NCI-H1436 treated with DMSO at 0.1 percent for 48 hours (cell line): ENCODE measurements around the gene F9.
"Not testable (repeated sequence)": the region's sequence is repeated elsewhere in the genome, so short reads cannot be mapped to it uniquely, and the experiment has no call there.

Experiments used
- DNase-seq: peaks from one replicate; lab custom pipeline; 2025; lab: John Stamatoyannopoulos, UW

F9 gene

DNA sequence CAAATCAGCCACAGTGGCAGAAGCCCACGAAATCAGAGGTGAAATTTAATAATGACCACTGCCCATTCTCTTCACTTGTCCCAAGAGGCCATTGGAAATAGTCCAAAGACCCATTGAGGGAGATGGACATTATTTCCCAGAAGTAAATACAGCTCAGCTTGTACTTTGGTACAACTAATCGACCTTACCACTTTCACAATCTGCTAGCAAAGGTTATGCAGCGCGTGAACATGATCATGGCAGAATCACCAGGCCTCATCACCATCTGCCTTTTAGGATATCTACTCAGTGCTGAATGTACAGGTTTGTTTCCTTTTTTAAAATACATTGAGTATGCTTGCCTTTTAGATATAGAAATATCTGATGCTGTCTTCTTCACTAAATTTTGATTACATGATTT is at the start of gene F9:
Gene F9 (plus strand): TSS at position 190 of the 400 bp plus-strand sequence. CDS start 26 bp downstream, at position 216.
- DNase-seq: no peak

DNA sequence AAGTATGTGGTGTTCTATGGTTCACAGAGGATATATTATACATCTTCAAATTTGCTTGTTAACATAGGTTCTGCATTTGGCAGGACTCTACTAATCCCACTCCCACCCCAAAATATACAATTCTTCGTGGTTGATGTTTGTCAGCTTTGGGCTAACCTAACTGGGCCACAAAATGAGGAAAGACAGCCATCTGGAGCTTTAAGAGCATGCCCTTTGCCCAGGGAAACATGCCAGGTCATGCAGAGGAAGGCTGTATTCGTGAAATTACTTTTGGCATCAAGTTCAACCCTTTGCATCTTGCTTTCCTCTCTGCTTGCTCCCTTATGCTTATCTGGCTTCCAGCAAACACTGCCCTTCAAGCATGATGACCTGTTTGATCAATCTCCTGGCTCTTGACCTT is 46.8 kb upstream of the F9 start:
- DNase-seq: no peak

DNA sequence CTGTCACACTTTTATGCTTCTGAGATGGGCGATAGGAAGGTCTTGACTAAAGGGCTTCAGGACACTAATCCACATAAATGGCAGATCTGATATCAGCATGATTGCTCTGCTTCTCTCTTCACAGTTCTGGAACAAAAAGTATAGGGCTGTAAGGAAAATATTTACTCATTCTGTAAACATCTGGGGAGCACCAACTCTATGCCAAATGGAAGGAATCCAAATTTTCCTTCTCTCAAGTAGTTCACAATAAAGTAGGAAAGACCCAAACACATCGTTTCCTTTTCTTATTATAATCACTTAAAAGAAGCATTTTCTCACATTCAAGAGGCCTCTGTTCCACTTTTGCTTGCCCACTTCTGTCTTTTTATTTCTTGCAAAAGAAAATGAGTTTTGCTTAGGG is 45.9 kb upstream of the F9 start:
- no peak for DNase-seq

DNA sequence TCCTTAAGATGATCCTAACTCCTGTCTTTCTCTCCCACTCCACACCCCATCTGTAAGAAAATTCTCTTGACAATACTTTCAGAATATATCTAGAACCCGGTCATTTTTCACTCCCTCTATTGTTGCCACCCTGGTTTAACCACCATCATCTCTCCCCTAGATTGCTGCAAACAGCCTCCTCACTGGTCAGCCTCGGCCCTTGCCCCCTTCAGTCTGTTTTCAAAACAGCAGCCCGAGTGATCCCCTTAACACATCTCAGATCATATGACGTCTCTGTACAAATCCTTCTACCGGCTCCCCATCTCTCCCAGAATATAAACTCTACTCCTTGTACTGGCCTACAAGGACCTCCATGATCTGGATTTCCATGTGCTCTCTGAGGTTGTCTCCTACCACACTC is 35.2 kb upstream of the F9 start:
- DNase-seq: no peak

DNA sequence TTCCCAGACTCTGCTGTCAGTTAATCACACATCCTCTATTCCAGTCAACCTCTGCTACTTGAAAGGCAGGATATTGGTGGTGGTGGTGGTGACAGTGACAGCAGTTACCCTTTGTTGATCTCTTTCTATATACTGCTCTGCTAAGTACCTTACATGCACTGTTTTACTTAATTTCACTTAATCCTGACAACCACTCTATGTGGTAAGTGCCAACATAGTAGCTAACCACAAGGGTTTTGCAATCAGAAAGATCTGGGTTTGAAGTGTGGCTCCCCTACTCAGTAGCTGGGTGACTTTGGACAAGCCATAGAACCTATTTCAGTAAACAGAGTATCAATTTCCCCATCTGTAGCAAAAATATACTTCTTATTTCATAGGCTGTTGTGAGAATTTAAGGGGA is 24.2 kb upstream of the F9 start:
- DNase-seq: no peak

DNA sequence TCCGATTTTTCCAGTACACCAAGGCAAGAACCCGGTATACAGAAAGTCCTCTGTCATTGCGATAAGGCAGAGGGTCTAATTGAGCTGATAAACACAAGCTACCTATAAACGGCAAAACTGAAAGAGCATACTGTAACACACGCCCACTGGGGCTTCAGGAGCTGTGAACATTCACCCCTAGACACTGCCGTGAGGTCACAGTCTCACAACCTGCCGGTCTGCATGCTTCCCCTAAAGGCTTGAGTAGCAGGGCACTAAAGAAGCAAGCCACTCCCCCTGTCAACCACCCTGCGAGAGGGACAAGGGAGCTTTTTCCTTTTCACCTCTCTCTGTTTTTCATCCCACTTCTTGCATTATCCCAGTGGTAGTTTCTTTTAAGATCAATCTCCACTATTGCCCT is 22.4 kb upstream of the F9 start:
- DNase-seq: no peak

DNA sequence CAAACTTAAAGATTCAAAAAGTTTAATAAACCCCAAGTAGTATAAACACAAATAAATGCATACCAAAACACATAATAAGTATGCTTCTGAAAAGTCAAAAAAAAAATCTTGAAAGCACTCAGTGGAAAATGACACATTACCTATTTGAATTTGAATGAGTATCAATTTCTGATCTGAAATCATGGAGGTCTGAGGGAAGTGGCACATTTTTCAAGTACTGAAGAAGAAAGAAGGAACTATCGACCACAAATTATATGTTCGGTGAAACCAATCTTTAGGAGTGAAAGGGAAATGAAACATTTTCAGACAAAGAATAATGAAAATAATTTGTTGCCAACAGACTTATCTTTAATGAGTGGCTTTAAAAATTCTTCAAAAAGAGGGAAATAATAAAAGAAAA is 12.1 kb upstream of the F9 start:
- no peak for DNase-seq

DNA sequence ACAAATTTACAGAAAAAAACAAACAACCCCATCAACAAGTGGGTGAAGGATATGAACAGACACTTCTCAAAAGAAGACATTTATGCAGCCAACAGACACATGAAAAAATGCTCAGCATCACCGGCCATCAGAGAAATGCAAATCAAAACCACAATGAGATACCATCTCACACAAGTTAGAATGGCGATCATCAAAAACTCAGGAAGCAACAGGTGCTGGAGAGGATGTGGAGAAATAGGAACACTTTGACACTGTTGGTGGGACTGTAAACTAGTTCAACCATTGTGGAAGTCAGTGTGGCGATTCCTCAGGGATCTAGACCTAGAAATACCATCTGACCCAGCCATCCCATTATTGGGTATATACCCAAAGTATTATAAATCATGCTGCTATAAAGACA is 1.7 kb upstream of the F9 start:
- not testable (repeated sequence) for DNase-seq

DNA sequence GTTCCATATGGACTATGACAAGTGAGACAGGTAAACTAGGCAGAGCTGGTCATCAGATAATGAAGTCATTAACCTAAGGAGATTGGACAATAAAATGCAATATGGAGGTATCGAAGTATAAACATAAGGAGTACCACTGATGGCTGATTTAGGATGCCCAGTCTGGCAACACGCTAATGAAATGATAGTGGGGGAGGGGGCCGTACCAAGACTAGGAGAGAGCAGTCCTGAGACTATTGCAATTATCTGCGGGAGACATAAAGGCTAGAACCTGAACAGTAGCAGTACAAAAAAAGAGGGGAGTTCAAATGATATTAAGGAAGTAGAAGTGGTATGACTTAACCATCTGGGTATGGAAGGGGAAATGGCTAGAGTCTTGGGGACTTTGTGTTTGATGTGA is 2.3 kb downstream of the F9 start:
- no peak for DNase-seq

DNA sequence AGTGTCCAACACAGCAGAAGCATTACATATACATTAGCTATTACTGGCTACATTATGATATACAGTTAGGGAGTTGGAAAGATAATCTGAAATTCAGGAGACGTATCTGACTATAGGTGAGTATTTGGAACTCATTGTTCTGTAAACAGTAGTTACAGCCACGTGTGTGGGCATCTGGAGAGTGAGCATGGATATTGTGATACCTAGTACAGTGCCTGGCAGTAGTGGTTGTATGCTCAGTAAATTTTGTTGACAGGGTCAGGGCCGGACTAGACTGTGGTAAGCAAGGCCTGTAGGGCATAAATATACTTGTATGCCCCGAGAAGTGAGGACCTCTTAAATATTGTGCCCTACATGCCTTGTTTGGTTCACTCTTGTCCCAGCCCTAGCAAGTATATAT is 2.9 kb downstream of the F9 start:
- DNase-seq: no peak

DNA sequence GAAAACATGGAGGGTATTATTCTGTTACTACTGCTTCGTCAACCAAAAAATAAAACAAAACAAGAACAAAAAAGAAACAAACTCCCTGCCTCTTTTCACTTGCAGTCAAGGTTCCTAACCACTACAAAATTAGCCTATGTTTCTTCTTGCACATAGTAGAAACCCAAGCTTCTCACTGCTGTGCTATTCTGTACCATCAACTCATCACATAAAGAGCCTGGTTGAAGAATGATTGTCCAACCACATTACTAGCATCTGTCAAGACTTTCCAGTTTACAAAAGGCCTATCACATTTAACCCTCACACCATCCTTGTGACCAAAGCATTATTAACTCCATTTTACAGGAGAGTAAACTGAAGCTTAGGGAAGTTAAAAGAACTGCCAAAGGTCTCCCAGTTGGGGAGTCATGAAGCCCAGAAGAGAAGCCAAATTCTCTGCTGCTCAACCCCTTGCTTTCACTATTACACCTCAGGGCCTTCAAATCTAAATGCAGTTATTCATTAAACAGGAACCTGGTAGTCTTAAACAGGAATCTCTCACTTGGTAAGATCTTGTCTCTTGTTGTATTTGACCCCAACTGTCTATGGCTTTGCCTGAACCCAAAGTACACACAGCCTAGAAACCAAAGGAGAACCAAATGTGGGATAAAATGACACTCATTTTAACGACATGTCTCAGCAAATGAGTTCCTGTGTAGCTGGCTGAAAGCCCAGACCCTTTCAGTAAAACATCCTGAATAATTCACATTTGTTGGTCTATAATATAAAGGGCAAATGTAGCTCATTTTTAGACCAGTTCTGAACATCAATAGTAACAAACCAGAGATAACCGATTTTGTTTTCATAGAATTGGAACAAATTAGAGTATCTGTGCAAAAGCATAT is 8.6 kb downstream of the F9 start:
- no peak for DNase-seq

DNA sequence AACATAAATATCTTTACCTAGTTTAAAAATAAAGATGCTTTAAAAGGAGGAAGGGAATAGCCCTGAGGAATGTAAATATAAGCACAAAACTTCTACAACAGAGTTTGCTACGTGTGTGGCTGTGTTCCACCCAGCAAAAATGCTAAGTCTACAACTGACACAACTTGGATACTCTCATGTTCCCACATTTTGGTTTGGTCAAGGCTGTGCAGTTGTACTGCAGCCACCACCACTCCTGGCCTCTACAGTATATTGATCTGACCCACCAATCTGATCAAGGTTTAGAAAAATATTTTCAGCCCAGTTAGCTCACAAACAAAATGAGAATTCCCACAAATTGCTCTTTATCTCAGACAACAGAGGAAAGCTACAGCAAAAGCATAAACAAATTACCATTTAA is 12.1 kb downstream of the F9 start:
- DNase-seq: no peak

DNA sequence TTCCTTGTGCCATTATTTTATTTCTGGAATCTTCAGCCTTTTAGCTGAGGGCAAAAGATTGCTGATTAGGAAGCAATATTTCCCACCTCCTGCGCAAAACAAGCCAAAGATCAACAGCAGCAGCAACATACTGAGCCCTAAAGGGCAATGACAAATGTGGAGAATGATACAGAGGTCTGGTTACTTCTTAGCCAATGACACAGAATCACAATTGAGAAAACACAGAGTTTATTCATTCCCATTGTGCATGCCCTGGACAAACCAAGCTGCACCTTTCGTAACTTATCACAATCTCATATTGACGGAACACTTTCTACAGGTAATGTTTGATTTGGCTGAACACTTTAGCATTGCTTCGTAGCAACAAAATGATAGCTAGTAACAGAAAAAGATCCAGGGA is 13.4 kb downstream of the F9 start:
- no peak for DNase-seq

DNA sequence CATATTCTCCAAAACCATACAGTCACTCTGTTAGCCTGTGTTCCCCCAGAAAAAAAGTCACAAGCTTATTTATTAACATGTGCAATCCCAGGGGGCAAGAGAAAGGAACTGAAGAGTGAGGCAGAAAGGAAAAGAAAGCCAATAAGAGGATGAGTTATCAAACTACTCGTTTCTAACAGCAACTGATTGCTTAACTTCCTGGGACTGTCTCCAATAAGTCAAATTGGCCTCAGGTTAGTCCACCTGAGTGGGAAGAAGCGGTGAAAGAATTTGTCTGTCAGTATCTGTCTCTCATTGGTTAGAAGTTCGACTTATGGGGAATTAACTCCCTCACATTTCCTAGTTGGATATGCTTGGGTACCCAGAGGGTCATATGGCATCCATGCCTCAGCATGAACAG is 14.1 kb downstream of the F9 start:
- no peak for DNase-seq

DNA sequence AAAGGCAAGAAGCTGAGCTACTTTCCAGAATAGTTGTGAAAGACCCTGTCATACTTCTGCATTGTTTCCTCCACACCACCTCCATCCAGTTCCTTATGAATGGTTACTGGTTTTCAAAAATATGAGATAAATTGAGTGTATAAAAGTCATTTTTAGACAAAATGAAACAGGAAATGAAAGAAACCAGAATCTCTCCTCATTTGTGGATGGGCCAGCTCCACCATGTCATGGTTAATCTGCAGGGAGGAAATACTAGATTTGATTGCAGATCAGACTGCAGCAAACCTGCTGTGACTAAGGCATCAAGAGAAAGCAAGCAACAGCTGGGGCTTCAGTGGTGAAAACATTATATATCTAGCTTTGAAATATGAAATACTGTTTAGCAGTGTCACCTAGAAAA is 23.8 kb downstream of the F9 start:
- DNase-seq: no peak

DNA sequence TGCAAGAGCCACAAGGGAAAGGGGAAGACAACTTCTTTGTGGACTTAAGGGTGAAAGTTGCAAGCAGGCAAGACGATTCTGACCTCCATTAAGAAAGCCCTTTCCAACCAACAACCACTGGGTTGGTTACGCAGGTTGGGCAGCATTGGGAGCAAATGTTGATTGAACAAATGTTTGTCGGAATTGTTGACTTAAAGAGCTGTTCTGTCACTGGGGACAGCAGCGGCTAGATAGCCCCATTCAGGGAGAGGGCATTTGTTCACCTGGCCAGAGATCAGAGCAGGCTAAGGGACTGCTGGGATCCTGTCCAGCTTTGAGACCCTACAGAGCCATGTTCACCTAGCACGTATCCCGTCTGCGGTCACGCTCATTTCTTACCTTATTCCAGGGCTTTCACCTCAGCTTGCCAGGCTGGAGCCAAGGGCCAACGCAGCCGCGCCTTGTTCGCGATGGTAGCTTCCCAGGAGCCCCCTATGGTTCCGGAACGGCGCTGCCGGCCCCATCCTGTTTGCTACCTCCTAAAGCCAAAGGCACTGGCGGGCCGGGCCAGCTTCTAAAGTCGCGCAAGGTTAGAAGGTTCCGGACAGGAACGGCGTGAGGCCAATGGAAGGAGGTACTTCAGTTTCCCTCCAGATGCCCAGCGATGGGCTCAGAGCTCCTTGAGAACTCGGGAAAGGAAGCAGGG is 24.6 kb downstream of the F9 start:
- DNase-seq: no peak

DNA sequence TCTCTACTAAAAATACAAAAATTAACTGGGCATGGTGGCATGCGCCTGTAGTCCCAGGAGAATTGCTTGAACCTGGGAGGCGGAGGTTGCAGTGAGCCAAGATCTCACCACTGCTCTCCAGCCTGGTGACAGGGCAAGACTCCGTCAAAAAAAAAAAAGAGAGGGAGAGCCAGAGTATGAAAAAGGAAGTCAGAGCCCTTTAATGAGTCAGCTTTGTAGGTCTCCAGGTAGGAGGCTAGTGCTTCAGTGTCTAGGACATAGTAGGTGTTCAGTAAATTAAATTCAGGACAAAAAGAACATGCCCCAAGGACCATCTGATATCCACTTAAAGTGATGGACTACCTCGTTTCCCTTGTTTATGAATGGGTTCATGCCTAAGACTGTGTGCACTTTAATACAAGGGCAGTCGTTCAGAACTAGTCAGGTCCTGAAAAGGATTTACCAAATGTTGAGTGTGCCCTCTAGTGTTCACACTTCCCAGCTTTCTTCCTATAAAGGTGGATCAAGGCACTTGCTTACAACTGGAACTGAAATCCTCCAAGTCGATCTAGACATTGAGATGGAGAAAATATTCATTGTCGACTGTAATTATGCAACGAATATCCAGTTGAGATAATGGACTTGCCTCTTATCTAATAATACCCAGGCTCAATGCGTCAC is 29.0 kb downstream of the F9 start:
- DNase-seq: no peak

DNA sequence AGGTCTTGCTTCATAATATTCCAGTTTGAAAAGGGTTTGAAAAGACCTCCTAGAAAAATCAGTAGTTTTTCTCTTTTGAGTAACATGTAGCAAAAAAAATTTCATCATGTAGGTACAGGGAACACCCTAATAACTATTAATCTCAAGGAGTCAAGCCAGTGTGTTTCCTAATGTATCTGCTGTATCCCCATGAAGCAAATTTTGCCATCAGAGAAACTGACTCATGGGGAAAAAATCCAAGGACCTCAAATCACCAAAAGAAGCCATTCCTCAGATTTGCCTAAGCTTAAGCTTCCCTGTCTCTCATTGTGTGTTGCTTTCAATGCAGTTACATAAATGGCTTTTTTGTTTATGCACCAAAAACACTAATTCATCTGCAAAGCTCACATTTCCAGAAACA is 29.7 kb downstream of the F9 start:
- DNase-seq: no peak

DNA sequence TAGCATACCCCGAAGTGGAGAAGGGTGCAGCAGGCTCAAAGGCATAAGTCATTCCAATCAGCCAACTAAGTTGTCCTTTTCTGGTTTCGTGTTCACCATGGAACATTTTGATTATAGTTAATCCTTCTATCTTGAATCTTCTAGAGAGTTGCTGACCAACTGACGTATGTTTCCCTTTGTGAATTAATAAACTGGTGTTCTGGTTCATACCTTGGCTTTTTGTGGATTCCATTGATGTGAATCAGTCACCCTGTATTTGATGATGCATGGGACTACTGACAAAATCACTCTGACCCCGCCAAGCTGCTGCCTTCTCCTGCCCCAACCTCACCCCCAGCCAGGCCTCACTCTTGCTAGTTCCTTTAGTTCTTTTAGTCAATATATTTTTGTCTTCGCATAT is 32.7 kb downstream of the F9 start:
- DNase-seq: no peak

DNA sequence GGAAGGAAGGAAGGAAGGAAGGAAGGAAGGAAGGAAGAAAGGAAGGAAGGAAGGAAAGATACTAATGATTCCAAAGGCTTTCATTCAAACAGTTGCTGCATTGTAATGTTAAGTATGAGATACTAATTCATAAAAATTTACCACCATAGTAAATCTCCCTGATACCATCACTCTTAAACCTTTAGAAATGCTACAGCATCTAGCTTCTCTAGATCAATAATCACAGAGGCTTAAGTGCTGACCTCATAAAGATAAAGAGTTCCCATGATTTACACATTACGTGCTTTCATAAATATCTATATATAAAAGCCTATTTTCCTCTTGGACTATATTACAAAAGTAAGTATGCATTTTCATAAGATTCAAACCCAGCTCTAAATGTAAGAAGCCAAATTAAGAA is 36.4 kb downstream of the F9 start:
- DNase-seq: no peak

DNA sequence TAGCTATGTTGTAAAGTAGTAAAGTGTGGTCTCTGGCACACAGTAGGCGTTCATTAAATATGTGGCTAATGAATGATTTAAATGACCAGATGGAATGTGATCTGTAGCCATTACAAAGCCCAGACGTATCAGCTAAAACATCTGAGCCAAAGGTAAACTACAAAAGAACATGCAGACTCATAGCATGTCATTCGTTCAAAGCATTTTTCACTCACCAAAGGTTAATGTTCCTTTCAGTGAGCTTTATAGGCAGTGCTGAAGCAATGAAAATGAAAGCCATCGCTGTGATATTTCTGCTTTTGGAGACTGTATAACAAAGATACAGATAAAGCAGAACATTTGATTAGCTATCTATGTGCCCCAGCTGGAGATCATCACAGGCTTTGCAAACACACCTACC is 50.5 kb downstream of the F9 start:
- no peak for DNase-seq

DNA sequence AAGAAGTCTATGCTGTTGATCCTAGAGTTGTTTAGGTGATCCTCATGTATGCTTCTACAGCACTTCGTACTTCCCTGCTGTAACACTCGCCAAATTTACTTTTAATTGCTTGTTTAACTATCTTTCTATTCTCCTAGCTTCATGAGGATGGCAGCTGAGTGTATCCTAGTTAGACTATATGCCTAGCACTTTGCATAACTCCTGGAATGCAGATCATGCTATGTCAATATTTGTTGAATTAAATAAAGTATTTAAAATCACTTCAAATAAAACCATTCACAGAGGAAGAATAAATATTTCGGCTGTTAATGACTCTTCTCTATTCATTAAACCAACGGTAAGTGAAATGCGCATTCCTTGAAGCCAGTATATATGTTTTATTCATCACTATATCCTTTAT is 55.1 kb downstream of the F9 start:
- no peak for DNase-seq

DNA sequence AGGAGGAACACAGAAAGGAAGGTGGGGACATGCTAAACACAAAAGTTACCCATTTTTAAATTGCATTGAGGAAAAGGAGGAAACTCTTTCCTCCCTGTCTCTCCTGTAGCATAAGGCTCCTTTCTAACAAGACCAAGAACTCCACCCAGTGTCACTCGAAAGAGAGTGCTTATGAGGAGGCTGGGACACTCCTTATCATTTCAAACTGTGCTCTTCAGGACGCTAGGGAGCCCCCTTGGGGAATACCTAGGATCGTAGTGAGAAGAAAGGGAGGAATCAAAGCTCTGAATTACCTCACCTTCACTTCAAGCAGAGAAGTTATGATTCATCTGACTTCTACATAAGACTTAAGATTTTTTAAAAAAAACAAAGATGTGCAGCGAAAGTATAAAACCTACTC is 65.5 kb downstream of the F9 start:
- DNase-seq: no peak
